HepG2 (cell line): ENCODE data around the gene CAMK2N2. TPM values are rescaled to one million over a fixed set of nuclear protein-coding genes. Genes with fewer than 3 reads are reported as not detected.

Experiments used
- BCL3 ChIP-seq: sonication (generic); formaldehyde crosslinking; IDR thresholded peaks from 2 replicates; pipeline ENCODE4 v1.5.1; 2020; ENCODE audit warnings: mild to moderate bottlenecking, missing genetic modification reagents, moderate library complexity
- CAMTA2 ChIP-seq: sonication (generic); formaldehyde crosslinking; IDR thresholded peaks from 2 replicates; pipeline ENCODE4 v1.4.0; 2020; ENCODE audit warnings: mild to moderate bottlenecking, missing genetic modification reagents, borderline replicate concordance
- GPN1 ChIP-seq: sonication (generic); formaldehyde crosslinking; IDR thresholded peaks from 2 replicates; pipeline ENCODE4 v1.5.1; 2020; ENCODE audit warnings: missing genetic modification reagents, borderline replicate concordance
- IRF1 ChIP-seq: sonication (generic); formaldehyde crosslinking; IDR thresholded peaks from 2 replicates; pipeline ENCODE4 v1.4.0; 2020; ENCODE audit warnings: low read depth, mild to moderate bottlenecking, missing genetic modification reagents
- JARID2 ChIP-seq: sonication (generic); formaldehyde crosslinking; IDR thresholded peaks from 2 replicates; pipeline ENCODE4 v1.8.1; 2023; ENCODE audit warnings: missing genetic modification reagents, inconsistent platforms; ENCODE audit not compliant: insufficient replicate concordance
- MLLT10 ChIP-seq: sonication (generic); formaldehyde crosslinking; IDR thresholded peaks from 2 replicates; pipeline ENCODE4 v1.4.0; 2020; ENCODE audit warnings: missing genetic modification reagents
- MTA1 ChIP-seq: sonication (generic); formaldehyde crosslinking; IDR thresholded peaks from 2 replicates; pipeline ENCODE4 v1.4.0; 2020; ENCODE audit warnings: missing genetic modification reagents, mild to moderate bottlenecking, borderline replicate concordance
- POLR2AphosphoS2 ChIP-seq: IDR thresholded peaks from 2 replicates; pipeline ENCODE4 v1.6.1; 2011; ENCODE audit warnings: low read depth, low read length, improper control_type of control experiment
- SALL2 ChIP-seq: sonication (generic); formaldehyde crosslinking; IDR thresholded peaks from 2 replicates; pipeline ENCODE4 v1.8.1; 2023; ENCODE audit warnings: mild to moderate bottlenecking, missing genetic modification reagents, inconsistent platforms
- THRA ChIP-seq: sonication (generic); formaldehyde crosslinking; IDR thresholded peaks from 2 replicates; pipeline ENCODE4 v1.4.0; 2020; ENCODE audit warnings: missing genetic modification reagents, borderline replicate concordance
- TIGD3 ChIP-seq: sonication (generic); formaldehyde crosslinking; IDR thresholded peaks from 2 replicates; pipeline ENCODE4 v1.5.1; 2020; ENCODE audit warnings: mild to moderate bottlenecking, missing genetic modification reagents, borderline replicate concordance
- U2AF2 ChIP-seq: fragments of 200-400 bp; formaldehyde crosslinking; IDR thresholded peaks from 2 replicates; pipeline ENCODE4 v1.6.1; 2017; ENCODE audit warnings: low read depth, mild to moderate bottlenecking, low read length
- ZBTB14 ChIP-seq: sonication (generic); formaldehyde crosslinking; IDR thresholded peaks from 2 replicates; pipeline ENCODE4 v1.4.0; 2020; ENCODE audit warnings: missing genetic modification reagents
- ZNF281 ChIP-seq: sonication (generic); formaldehyde crosslinking; IDR thresholded peaks from 2 replicates; pipeline ENCODE4 v1.4.0; 2020; ENCODE audit warnings: missing genetic modification reagents, borderline replicate concordance
- ZNF33B ChIP-seq: sonication (generic); formaldehyde crosslinking; IDR thresholded peaks from 2 replicates; pipeline ENCODE4 v1.5.1; 2020; ENCODE audit warnings: mild to moderate bottlenecking, missing genetic modification reagents
- ZNF382 ChIP-seq: sonication (generic); formaldehyde crosslinking; IDR thresholded peaks from 2 replicates; pipeline ENCODE4 v1.5.0; 2020; ENCODE audit warnings: missing genetic modification reagents, mild to moderate bottlenecking, borderline replicate concordance
- ZNF740 ChIP-seq: sonication (generic); formaldehyde crosslinking; IDR thresholded peaks from 2 replicates; pipeline ENCODE4 v1.4.0; 2020; ENCODE audit warnings: missing genetic modification reagents
- ZNF746 ChIP-seq: sonication (generic); formaldehyde crosslinking; IDR thresholded peaks from 2 replicates; pipeline ENCODE4 v1.8.0; 2022; ENCODE audit warnings: mild to moderate bottlenecking, missing genetic modification reagents
- ZNF747 ChIP-seq: sonication (generic); formaldehyde crosslinking; IDR thresholded peaks from 2 replicates; pipeline ENCODE4 v1.8.1; 2023; ENCODE audit warnings: missing genetic modification reagents, mild to moderate bottlenecking, borderline replicate concordance
- polyA plus RNA-seq, 8 experiments: library from polyadenylated mRNA; depleted of rRNA in 3 of 8; stranded (reverse) in 7 of 8; unstranded in 1 of 8; fragments of >200 nt; fragmentation: Illumina TruSeq in 4 of 8; extraction: Trizol in 4 of 8; gene quantifications; 2 replicates each; pipeline versions ENCODE4 v1.2.1 to v1.2.3, GENCODE V29; 2011 to 2016; ENCODE audit warnings: low read depth in 4 of 8, missing spikeins in 1 of 8, mixed read lengths in 1 of 8; ENCODE audit not compliant: insufficient read depth in 1 of 8
- total RNA-seq, 5 experiments: library from RNA; depleted of rRNA; stranded (reverse); fragments of >200 nt; fragmentation: Illumina TruSeq; extraction: Trizol; gene quantifications; 2 replicates each; pipeline ENCODE4 v1.2.3, GENCODE V29; 2016; ENCODE audit warnings: low read depth in 1 of 5

The CAMK2N2 gene
- total and polyA plus RNA-seq, 2 of the 13 experiments (the other 11 are each of a cell fraction or from before 2014, with no cell fraction given) = 0.12 to 0.27 TPM

- TF ChIP-seq ZNF382 (CRISPR knock-in tag) (no peak), ZNF33B (CRISPR knock-in tag) (no peak), CAMTA2 (no peak), U2AF2 (no peak), POLR2AphosphoS2 (no peak), ZBTB14 (no peak), THRA (CRISPR knock-in tag) (0 out of 2 replicates have a peak, but pooled peaks have one; percentile 25), SALL2 (no peak), TIGD3 (CRISPR knock-in tag) (no peak), ZNF746 (CRISPR knock-in tag) (0 out of 2 replicates have a peak, but pooled peaks have one; percentile 15), BCL3 (no peak), GPN1 (no peak), ZNF747 (CRISPR knock-in tag) (no peak; the same call in 1 of the 2 replicates), MTA1 (CRISPR knock-in tag) (no peak), IRF1 (CRISPR knock-in tag) (no peak), JARID2 (CRISPR knock-in tag) (no peak), ZNF740 (CRISPR knock-in tag) (no peak), MLLT10 (CRISPR knock-in tag) (no peak), ZNF281 (CRISPR knock-in tag) (no peak)
These were observed 11.8 kb downstream of the CAMK2N2 start, which contains the start of gene EEF1AKMT4 (continued) for GRCh38 chr3:184249412-184250166.
